Testis (tissue), 3 donors: Measurements from ENCODE around the gene NTM. TPM values are rescaled to one million over a fixed set of nuclear protein-coding genes. Genes with fewer than 3 reads are reported as not detected.

ENCODE experiments used
- DNase-seq: peaks from one replicate; pipeline ENCODE4 v3.0.0-alpha.2; 2019
- H3K27ac ChIP-seq, 2 donors: fragments of 200-600 bp; sonication (generic); one replicate each; pipeline ENCODE4 v1.5.1; 2019
- H3K27me3 ChIP-seq: fragments of 200-600 bp; sonication (generic); one replicate; pipeline ENCODE4 v1.5.1; 2019
- H3K36me3 ChIP-seq: fragments of 200-600 bp; sonication (generic); one replicate; pipeline ENCODE4 v1.5.1; 2017; ENCODE audit warnings: low read depth; ENCODE audit errors: missing control alignments
- H3K4me1 ChIP-seq: fragments of 200-600 bp; sonication (generic); one replicate; pipeline ENCODE4 v1.5.1; 2019
- H3K4me3 ChIP-seq, 2 donors: fragments of 200-600 bp; sonication (generic); one replicate each; pipeline ENCODE4 v1.5.1; 2017 to 2019
- H3K9me3 ChIP-seq: fragments of 200-600 bp; sonication (generic); one replicate; pipeline ENCODE4 v1.5.1; 2017
- POLR2A ChIP-seq: fragments of 450-650 bp; IDR thresholded peaks from one replicate; pipeline ENCODE4 v1.6.1; 2017; ENCODE audit warnings: antibody characterized with exemption, mild to moderate bottlenecking, moderate library complexity
- WGBS, 2 donors: methylation state at CpG; one replicate each; pipeline ENCODE4 v1.1.5; 2018; 5-methylcytosine and 5-hydroxymethylcytosine counted together
- intact Hi-C: fragments of 100-400 bp; cut with DNase I; formaldehyde crosslinking; loops from one replicate; pipeline ENCODE4 v1.15.1; 2023; ENCODE audit warnings: low total_unique reads
- polyA plus RNA-seq: library from polyadenylated mRNA; stranded (reverse); fragments of 350-450 nt; fragmentation: Illumina TruSeq; extraction: RNeasy Lipid Tissue Mini Kit (QIAGEN cat#74804); gene quantifications from one replicate; pipeline ENCODE4 v1.2.3, GENCODE V29; 2014; ENCODE audit warnings: low read depth, low replicate concordance; ENCODE audit not compliant: insufficient read depth
- total RNA-seq, 2 donors: library from RNA; depleted of rRNA; stranded (reverse); fragments of >200 nt; gene quantifications; one replicate each; pipeline ENCODE4 v1.2.3, GENCODE V29; 2016
- TF ChIP-seq, protein P1 (sequence below), 3 experiments: fragments of 450-650 bp in 2 of 3; fragments of 200-600 bp in 1 of 3; sonication (generic) in 1 of 3; IDR thresholded peaks; one replicate each; pipeline ENCODE4 v1.5.1; 2016 to 2019; ENCODE audit warnings: antibody characterized with exemption in 3 of 3, mild to moderate bottlenecking in 2 of 3, moderate library complexity in 1 of 3

Gene NTM
- total and polyA plus RNA-seq, 3 donors from 2014 or later: 1.7 to 4.5 (median 1.8) TPM

DNA sequence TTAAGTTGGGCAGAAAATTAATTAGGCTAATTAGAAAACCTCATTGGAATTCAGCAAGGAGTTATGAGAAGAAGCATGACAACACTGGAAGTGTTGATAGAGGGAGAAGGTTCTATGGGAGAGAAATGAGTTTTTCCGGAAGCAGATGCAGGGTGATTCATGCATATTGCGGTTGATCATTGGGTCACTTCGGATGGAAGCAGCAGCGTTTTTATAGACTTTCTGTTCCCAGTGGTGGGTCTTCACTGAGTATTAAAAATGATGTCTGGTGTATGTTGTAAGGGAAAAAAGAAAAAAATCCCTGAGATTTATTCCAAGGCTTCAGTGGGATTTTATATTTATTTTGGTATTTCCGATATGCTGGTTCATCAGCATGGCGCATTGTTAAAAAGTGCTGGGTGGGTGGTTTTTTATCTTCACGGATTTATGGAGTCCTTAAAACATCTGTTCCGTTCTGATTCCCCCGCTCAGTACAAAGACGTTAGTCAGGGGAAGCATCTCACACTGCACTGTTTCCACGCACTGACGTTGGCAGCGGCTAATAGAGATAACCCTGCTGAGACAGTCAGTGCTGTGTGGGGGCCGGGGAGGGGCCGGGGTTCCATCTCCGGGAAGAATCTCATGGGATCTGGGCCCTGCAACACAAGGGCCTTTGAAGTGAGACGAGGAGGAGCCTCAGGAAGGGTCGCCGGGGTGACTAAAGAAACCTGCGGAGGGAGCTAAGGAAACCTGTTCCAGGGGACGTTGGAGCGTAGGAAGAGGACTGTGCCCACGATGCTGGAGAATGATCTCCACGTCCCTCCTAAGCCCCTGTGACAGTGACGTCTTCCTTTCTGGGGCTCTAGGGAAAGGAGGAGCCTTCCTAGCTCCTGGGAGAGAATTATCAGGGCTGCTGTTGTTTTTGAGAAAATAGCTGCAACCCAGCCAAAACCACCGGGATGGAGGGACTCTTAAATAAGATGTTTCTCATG is 390.0 kb downstream of the NTM start:
- TF ChIP-seq, protein P1, sequence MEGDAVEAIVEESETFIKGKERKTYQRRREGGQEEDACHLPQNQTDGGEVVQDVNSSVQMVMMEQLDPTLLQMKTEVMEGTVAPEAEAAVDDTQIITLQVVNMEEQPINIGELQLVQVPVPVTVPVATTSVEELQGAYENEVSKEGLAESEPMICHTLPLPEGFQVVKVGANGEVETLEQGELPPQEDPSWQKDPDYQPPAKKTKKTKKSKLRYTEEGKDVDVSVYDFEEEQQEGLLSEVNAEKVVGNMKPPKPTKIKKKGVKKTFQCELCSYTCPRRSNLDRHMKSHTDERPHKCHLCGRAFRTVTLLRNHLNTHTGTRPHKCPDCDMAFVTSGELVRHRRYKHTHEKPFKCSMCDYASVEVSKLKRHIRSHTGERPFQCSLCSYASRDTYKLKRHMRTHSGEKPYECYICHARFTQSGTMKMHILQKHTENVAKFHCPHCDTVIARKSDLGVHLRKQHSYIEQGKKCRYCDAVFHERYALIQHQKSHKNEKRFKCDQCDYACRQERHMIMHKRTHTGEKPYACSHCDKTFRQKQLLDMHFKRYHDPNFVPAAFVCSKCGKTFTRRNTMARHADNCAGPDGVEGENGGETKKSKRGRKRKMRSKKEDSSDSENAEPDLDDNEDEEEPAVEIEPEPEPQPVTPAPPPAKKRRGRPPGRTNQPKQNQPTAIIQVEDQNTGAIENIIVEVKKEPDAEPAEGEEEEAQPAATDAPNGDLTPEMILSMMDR (IDR thresholded peaks at IDR 0.05): no peak
- no peak for TF ChIP-seq POLR2A
- peak; percentile 37 for DNase-seq
- no peaks in the 10 kb centered on the region for H3K9me3 ChIP-seq
- H3K27me3 ChIP-seq: no peaks in the 10 kb centered on the region
- intact Hi-C loops: no loop called here
- no peaks in the 10 kb centered on the region for H3K4me1 ChIP-seq
- WGBS, 2 donors: 8 to 17% methylated on average over 26 of the region's 26 CpGs
- no peak overlapping the region for H3K4me3 ChIP-seq
- no peak overlapping the region for H3K27ac ChIP-seq
- no peaks in the 10 kb centered on the region for H3K36me3 ChIP-seq

DNA sequence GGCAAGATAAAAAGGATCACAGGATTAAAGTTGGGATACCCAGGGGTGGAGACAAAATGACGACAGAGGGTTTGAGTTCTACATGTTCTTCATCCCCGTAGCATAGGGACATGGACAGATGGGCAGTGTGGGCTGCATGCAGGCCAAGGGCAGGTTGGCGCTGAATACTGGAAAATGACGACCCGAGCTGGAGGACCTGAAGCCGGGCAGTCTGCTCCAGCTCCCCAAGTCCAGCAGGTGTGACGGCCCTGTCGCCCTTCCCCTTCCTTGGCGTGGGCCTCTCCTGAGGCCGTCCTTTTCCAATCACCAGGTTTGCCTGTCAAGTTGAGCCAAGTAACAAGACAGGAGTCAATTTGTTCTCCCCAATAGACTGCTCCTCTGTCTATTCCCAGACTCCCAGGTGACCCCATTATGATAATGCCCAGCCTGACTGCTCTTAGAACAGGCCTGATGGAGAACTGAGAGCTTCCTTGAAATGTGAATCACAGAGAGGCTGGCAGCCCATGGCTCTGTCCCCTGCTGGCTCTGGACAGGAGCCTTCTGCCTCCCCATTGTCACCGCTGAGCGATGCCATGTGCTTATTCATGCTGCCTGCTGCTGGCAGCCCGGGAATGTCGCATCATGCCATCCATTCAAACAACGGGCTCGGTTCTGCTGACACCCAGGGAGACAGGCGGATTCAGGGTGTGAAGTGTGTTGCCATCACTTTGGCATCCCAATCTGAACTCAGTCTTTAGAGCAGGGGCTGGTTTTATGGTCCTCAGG is 392.1 kb downstream of the NTM start:
- 73 to 78% methylated on average over 13 to 17 of the region's 17 CpGs for WGBS, 2 donors
- no peak for DNase-seq

DNA sequence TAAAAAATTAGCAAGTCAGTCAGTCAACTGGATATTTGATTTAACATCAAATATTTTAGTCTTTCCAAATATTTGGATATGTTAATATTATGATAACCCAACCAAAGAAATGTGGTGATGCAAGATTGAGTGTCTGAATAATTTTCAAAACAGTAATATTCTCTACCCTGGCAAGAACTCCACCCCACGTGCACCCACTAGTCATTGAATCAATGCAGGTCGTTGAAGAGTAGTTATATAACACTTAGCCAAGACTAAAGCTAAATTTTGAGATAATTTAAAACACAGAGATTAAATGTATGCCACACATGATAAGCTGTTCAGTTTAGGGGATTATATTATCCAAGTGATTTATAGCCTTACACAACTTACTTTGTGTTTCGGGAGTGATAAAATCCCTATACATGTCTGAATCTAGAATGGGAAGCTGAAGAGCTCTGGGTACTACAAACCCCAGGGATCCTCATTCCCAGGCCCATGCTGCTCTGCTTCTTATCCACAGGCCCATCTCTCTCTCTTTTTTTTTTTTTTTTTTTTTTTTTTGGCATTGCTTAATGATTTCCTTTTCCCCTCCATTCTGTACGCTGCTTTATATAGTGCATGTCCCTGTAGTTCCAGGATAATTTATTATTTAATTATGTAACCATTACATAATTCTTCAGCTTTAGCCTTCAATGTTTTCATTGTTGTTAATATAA is 392.9 kb downstream of the NTM start:
- 51 to 63% methylated on average over 4 of the region's 4 CpGs for WGBS, 2 donors
- H3K9me3 ChIP-seq: no peaks in the 10 kb centered on the region
- no peak for TF ChIP-seq POLR2A
- TF ChIP-seq, protein P1 (IDR thresholded peaks at IDR 0.05): no peak

More for the DNA sequence above, 392.1 kb downstream of the NTM start:
- no peaks in the 10 kb centered on the region for H3K36me3 ChIP-seq
- H3K27me3 ChIP-seq: no peaks in the 10 kb centered on the region
- H3K4me3 ChIP-seq: no peak overlapping the region
- TF ChIP-seq POLR2A: no peak
- TF ChIP-seq, protein P1 (IDR thresholded peaks at IDR 0.05): no peak
- H3K9me3 ChIP-seq: no peaks in the 10 kb centered on the region
- H3K27ac ChIP-seq: no peak overlapping the region
- intact Hi-C loops: no loop called here
- no peaks in the 10 kb centered on the region for H3K4me1 ChIP-seq

DNA sequence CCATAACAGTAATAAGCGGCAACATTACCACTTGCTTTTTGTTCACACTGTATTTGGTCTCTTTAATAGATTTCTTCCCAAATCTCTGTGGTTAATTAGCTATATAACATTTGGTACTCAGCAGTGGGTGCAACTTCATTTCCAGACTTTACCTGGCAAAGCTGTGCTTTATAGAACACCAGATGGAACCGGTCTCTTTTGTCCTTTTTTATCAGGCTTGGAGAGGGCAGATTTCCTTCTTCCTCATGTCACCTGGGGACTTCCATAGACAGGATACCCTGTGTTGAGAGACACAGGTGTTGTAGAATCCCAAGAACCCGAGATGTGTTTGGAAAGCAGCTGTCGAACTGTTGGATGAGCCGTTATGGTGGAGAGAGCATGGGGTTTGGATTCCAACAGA is 393.7 kb downstream of the NTM start:
- intact Hi-C loops: no loop called here
- DNase-seq: no peak
- WGBS, 2 donors: 77 to 80% methylated on average over 5 of the region's 5 CpGs
- Histone ChIP-seq H3K9me3 (no peaks in the 10 kb centered on the region), H3K4me1 (no peaks in the 10 kb centered on the region), H3K27ac (no peak overlapping the region), H3K4me3 (no peak overlapping the region), H3K36me3 (no peaks in the 10 kb centered on the region), H3K27me3 (no peaks in the 10 kb centered on the region)
- TF ChIP-seq POLR2A: no peak
- TF ChIP-seq, protein P1 (IDR thresholded peaks at IDR 0.05): no peak

More for the DNA sequence above, 392.9 kb downstream of the NTM start:
- Histone ChIP-seq H3K4me3 (no peak overlapping the region), H3K27me3 (no peaks in the 10 kb centered on the region), H3K4me1 (no peaks in the 10 kb centered on the region), H3K36me3 (no peaks in the 10 kb centered on the region), H3K27ac (no peak overlapping the region)
- intact Hi-C loops: no loop called here
- no peak for DNase-seq
